WTC11 (cell line): ENCODE measurements around the gene PPP1CB.

Experiments used
- AFF4 ChIP-seq: sonication (generic); formaldehyde crosslinking; IDR thresholded peaks from 2 replicates; pipeline ENCODE4 v1.8.1; 2023; ENCODE audit warnings: mild to moderate bottlenecking, missing genetic modification reagents, borderline replicate concordance
- ATF1 ChIP-seq: sonication (generic); formaldehyde crosslinking; IDR thresholded peaks from 2 replicates; pipeline ENCODE4 v1.8.1; 2023; ENCODE audit warnings: mild to moderate bottlenecking, moderate library complexity, missing genetic modification reagents
- ATF2 ChIP-seq: sonication (generic); formaldehyde crosslinking; IDR thresholded peaks from 2 replicates; pipeline ENCODE4 v1.8.1; 2022; ENCODE audit warnings: low read depth, missing genetic modification reagents, borderline replicate concordance
- CTCF ChIP-seq: fragments of 200-600 bp; IDR thresholded peaks from 2 replicates; pipeline ENCODE4 v1.8.0; 2022; ENCODE audit warnings: antibody characterized with exemption
- ESRRA ChIP-seq: sonication (generic); formaldehyde crosslinking; IDR thresholded peaks from 2 replicates; pipeline ENCODE4 v1.8.1; 2022; ENCODE audit warnings: mild to moderate bottlenecking, missing genetic modification reagents, borderline replicate concordance
- MAX ChIP-seq: sonication (generic); formaldehyde crosslinking; IDR thresholded peaks from 2 replicates; pipeline ENCODE4 v1.8.0; 2022; ENCODE audit warnings: mild to moderate bottlenecking, missing genetic modification reagents
- PREB ChIP-seq: sonication (generic); formaldehyde crosslinking; IDR thresholded peaks from 2 replicates; pipeline ENCODE4 v1.8.1; 2022; ENCODE audit warnings: mild to moderate bottlenecking, missing genetic modification reagents, moderate library complexity, borderline replicate concordance
- SP1 ChIP-seq: sonication (generic); formaldehyde crosslinking; conservative IDR thresholded peaks from 2 replicates; pipeline ENCODE4 v1.8.1; 2022; ENCODE audit warnings: missing genetic modification reagents

GRCh38 chr2:28776471-28776870 lies 24.8 kb downstream of the PPP1CB start:
- no peak for TF ChIP-seq CTCF
- no peak for TF ChIP-seq MAX
- no peak for TF ChIP-seq ESRRA (CRISPR knock-in tag)
- TF ChIP-seq ATF2 (CRISPR knock-in tag): no peak
- TF ChIP-seq AFF4 (CRISPR knock-in tag): no peak
- no peak for TF ChIP-seq PREB (CRISPR knock-in tag)
- TF ChIP-seq ATF1 (CRISPR knock-in tag): no peak
- no peak for TF ChIP-seq SP1
